ENCODE results near the gene DNAH17.
A peak's percentile ranks its signal among the peaks of the same experiment; 100 is the strongest.
"Not testable (repeated sequence)": the region's sequence is repeated elsewhere in the genome, so short reads cannot be mapped to it uniquely, and the experiment has no call there.

Gene DNAH17

DNA sequence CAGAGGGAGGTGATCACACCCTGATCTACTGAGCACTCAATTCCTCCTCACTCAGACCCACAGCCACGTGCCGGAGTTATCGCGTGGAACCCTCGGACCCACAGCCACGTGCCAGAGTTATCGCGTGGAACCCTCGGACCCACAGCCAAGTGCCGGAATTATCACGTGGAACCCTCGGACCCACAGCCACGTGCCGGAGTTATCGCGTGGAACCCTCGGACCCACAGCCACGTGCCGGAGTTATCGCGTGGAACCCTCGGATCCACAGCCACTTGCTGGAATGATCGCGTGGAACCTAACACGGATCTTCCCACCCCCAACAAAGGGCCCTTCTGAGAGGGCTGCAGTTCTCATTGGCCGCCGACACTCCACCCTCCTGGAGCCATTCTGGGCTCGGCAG lies 101.0 kb downstream of the DNAH17 start:
- no peak for DNase-seq

DNA sequence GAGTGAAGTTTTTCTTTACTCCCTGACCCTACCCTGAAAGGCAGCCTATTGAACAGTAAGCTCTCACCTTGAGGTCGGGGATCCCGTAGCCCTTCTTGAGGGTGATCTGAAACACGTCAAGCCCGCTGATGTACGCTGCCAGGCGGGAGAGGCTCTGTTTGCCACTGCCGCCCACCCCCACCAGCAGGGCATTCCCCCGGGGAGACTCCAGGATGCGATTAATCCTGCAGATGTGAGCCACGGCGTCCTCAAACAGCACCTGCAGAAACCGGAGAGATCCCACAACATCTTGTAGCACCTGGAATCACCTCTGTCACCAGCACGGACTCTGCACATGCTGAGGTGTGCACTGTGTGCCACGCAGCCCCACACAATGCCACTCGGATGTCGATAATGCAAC lies 102.0 kb downstream of the DNAH17 start:
- no peak for DNase-seq

DNA sequence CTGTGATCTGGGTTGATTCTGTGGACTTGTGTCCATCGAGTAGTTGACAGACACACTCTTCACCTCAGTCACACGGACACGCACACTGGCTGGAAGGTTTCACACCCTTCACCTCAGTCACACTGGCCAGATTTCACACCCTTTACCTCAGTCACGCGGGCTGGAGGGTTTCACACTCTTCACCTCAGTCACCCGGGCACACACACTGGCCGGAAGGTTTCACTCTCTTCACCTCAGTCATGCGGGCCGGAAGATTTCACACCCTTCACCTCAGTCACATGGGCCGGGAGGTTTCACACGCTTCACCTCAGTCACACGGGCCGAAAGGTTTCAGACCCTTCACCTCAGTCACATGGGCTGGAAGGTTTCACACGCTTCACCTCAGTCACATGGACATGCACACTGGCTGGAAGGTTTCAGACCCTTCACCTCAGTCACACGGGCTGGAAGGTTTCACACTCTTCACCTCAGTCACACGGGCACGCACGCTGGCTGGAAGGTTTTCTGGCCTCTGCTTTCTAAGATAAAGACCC lies 102.5 kb downstream of the DNAH17 start:
- DNase-seq = no peak

DNA sequence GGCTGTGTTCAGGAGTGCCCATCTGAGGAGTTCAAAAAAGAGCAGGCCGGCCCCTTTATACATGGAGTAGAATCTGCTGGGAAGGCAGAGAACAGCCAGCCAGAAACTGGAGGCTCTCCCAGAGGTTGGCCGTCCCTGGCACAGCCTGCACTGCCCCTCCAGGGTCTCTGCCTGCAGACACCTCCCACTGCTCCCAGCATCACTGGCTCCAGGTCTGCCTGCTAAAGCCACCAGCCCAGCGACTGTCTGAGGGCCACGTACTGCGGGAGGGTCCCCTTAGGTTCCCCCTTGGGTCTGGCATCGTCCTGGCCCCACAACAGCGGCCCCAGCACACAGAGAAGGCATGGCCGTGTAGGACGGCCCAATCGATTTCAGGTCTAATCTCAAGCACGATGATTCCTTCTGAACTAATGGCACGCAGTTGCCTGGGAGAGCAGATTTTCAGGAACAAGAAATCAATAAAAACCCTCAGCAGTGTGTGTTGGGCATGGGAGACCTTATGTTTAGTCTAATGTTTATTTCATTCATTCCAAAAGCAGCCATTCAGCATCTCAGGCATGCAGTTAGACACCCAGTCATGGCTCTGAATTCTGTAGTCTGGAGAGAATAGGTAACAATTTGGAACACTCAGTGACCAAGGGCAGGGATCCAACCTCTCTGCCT lies 103.1 kb downstream of the DNAH17 start:
- no peak for DNase-seq

DNA sequence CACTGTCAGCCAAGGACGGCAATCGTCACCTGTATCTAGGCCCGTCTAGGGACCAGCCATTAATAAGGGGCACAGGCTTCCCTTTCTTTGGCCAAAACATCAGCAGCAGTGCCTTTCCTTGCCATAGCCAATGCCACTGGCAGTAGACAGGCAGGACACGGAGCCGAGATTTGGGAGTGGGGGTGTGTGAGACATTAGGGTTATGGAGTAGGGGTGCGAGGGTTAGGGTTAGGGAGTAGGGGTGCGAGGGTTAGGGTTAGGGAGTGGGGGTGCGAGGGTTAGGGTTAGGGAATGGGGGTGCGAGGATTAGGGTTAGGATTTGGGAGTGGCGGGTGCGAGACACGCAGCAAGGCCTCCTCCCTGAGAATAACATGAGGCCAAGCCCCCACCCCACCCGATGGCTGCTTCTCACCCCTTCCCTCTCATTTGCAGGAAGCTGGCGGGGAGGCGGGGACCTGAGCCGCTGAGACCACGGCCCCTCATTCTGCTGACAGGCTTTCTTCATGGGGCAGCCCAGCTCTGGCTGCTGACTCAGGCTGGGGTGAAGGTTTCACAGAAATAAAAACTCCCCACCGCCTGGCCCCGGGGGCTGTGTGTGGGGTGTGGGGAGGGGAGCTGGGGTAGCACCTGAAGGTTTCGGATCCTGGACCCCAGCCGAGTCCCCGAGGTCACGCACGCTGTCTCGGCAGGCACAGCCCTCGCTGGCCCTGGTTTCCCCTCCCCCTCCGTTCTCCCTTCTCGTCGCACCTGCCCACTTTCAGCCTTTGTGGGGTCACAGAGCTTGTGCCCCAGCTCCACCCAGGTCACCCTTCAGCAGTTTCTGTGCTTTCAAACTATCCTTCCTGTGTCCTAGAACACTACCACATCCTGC lies 104.9 kb downstream of the DNAH17 start:
- no peak for DNase-seq

DNA sequence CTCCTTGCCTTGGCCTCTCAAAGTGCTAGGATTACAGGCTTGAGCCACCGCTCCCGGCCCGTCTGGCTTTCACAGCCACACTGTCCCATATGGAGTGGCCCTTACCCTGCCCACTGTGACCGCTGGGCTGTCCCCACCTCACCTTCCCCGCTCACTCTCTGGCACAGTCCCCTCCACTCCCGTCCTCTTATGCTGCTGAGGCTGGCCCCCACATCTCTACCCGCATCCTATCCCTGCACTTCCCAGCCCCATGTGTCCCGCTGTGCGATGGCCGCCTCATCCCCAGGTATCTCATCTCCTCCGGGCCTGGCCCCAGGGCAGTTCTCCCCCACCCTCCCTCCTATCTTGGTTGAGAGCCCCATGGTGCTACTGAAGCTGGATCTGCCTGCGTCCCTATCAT lies 105.6 kb downstream of the DNAH17 start:
- no peak for DNase-seq

DNA sequence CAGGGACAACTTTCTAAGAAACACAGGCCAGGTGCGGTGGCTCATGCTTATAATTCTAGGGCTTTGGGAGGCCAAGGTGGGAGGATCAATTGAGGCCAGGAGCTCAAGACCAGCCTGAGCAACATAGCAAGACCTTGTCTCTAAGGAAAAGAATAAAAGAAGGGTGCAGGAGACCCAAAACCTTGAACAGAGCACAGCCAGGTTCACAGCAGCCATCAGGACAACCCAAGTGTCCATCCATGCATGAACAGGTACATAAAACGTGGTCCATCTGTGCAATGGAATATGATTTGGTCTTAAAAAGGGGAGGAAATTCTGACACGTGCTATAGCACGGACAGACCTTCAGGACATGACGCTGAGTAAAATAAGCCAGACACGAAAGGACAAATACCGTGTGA lies 107.8 kb downstream of the DNAH17 start:
- no peak for DNase-seq

DNA sequence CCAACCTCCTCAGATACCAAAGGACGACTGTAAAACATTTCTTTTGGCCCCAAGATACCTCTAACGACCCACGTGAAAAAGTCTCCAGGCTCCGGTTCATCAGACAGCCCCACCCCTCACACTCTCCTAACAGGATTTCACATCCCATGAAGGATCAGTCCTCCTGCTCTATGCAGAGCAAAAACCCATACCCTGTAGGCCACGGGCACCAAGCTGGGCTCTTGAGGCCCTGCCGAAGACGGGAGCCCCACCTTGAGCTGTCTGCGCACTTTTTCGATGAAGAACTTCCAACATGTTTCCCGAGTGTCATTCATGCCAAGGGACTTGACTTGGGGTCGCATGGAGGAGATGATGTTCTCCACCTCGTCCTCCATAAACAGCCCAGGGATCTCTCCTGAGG lies 108.8 kb downstream of the DNAH17 start:
- DNase-seq = no peak

DNA sequence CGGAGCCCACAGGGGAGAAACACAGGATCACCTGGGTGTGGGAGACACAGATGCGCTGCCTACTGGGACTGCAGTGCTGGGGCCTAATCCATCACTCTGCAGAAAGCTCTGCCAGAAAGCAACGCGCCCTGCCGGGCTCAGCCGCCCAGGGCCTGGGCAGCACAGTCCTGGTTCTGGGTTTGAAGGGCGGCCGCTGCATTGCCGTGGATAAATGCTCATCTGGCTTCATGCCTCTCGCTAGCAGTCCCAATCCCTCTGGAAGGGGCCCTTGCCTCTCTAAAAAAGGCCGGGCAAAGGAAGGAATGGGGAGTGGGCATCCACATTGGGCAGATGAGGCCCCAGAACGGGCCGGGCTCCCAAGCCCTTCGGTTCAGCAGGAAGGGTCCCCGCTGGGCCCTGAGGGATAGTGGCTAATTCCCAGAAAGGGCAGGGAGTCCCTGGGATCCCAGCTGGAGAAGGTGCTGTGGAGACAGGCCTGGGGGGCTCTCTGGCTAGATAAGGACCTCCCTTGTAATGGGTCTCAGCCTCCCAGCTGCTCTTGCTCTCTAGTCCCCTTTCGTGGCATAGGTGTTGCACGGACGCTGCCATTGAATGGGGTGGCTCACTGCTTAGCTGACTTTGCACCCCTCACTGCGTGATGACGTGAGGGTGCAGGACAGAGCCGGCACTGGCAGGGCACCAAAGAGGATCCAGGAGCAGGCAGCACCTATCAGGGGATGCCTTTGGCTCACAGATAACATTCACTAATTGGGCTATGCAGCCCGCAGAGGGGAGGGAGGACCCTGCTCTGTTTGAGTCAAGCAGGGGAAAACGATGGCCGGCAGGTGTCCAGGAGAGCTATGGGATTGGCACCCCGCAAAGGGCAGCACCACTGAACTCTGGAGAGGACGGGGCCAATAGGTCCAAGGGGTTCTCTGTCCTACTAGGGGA lies 110.1 kb downstream of the DNAH17 start:
- no peak for DNase-seq

DNA sequence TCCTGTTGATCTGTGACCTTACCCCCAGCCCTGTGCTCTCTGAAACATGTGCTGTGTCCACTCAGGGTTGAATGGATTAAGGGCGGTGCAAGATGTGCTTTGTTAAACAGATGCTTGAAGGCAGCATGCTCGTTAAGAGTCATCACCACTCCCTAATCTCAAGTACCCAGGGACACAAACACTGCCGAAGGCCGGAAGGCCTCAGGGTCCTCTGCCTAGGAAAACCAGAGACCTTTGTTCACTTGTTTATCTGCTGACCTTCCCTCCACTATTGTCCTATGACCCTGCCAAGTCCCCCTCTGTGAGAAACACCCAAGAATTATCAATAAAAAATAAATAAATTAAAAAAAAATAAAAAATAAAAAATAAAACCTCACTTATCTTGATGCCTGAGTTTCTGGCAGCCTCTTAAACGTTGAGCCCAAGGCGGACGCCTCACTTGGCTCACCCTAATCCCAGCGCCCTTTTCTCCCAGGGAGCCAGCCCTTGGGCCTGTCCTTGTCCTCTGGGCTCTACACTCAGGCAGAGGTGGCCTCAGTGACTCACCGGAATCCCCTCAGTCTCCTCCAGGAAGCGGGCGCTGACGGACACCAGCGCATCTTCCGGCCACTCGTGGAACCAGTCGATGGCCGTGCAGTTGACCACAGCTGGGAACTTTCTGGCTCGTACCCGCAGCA lies 110.9 kb downstream of the DNAH17 start:
- DNase-seq = not testable (repeated sequence)

DNA sequence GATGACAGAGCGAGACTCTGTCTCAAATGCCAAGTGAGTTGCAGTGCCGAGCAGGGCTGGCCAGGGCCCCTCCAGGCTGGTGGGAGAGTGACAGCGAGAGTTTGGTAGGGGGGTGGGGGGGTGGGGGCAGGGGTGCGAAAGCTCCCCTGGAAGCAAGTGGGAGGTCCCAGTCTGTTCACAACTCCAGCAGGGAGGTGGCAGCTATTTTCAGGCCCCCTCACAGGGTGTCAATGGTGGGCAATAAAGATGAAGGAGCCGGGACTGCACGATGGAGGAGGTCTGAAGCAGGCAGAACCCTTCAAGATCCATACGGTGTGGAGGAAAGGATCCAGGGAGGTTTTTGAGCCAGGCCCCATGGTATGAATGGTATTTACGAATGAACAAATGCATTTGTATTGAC lies 115.0 kb downstream of the DNAH17 start:
- no peak for DNase-seq

DNA sequence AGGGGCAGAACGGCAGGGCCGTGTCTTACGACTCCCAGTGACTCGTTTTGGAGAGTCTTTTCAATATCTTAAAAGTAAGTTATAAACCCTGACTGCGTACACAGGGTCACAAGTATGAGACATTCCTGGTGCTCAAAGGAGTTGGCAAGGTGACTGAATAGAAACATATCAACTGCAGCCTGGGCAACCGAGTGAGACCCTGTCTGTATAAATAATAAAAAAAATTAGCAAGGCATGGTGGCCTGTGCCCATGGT lies 115.5 kb downstream of the DNAH17 start:
- DNase-seq = no peak

DNA sequence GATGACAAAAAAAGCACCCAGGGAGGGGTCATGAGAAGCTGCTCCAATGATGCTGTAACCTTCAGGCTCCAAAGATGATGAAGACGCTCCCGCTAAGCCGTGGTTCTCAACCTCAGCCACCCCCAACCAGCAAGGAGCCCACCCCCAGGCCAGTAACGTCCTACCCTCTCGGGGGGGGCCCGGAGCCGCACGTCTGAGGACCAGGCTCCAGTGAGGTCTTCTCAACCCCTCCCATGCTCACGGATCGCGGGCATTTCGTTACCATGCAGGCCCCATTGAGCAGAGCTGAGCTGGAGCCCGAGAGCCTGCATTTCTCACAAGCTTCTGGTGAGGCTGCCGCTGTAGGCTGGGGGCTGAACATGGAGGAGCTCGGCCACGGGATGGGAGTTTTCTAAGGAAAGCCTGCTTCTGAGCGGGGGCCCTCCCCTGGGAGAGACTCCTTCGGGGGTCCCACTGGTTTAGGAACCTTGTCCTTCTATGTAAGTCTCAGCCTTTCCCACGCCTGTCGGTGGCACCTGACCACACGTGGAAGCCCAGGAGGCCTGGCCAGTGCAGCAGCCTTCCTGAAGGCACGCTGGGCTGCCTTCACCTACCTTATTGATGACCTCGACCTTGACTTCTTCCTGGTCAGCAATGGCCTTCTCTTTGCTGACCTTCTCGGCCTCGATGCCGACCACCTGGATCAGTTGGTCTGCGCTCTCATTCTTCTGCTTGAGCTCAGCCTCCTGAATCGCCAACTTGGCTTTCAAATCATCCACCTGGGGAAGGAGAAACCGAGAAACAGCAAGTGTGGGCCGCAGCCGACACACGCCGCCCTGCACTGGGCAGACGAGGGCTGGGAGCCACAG lies 116.0 kb downstream of the DNAH17 start:
- DNase-seq = no peak

DNA sequence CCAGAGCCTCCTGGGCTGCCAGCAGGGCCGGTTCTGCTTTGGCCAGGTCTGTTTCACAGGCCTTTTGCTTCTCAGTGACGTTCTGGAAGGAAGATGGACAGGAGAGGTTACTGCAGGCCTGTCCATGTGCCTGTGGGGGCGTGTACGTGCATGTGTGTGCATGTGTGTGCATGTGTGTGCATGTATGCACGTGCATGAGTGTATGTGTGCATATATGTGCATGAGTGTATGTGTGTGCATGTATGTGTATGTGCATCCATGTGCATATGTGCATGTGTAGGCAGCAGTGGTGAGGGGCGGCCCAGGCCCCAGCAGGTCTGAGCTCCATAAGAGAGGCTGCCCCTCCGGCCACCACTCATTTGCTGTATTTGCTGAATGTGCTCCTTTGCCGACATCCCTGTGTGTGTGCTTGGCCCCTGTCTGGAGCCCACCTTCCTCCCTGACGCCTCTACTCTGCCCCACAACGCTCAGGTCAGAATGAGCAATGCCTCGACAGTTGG lies 117.0 kb downstream of the DNAH17 start:
- DNase-seq = no peak

DNA sequence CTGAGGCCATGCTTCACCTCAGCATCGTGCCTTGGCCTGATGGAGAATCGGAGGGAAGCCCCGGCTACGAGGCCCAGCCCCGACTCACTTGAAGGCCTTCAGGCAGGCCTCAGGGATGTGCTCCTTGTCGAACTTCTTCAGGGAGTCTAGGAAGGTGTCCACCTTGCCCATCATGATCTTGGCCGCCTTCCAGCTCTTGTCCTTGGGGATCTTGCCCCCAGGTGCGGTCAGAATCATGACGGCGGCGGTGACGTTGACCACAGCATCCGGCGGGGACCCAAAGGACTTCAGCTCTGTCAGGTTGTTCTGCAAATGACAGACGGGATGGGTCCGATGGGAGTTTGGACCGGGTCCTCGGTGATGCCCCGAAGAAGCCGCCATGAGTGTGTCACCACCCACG lies 117.5 kb downstream of the DNAH17 start:
- no peak for DNase-seq

DNA sequence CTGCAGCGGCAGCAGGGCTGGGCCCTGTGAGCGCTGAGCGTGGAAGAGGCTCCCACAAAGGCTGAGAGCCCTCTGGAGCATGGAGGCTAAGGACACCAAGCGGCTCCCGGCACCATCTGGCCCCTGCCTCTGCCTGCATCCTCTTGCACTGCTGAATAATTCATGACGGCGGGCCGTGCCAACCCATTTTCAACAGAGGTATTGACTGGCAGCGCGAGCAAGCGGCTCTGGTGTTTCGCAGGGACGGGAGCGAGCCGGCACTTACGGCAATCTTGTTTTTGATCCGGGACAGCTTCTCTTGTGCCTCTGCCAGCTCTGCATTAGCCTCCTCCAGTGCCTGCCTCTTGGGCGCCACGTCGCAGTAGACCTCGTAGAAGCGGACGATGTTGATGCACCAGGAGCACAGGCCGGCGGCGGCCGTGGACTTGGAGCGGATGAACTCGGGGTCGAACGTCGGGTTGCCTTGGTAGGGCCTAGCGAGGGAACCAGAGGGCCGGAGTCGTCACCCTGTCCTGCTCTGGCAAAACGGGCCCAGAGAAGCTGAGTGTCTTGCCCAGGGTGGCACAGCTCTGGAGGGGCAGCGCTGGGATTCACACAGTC lies 118.4 kb downstream of the DNAH17 start:
- DNase-seq = no peak

DNA sequence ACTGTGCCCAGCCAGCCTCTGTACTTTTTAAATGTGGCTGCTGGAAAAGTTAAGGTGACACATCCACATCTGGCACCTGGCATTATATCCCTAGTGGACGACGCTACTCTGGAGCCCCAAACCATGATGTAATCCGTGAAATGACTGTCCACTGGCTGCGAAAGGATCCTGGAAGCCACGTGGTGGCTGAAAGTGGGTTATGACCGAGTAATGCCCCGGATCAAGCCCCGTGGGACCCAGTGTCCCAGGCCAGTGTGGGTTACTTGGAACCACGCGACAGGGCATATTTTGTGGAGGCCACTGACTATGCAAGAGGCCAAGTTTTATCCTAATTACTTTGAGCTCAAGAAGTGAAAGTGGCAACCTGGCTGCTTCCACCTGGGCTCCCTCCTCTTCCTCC lies 119.1 kb downstream of the DNAH17 start:
- DNase-seq = no peak

DNA sequence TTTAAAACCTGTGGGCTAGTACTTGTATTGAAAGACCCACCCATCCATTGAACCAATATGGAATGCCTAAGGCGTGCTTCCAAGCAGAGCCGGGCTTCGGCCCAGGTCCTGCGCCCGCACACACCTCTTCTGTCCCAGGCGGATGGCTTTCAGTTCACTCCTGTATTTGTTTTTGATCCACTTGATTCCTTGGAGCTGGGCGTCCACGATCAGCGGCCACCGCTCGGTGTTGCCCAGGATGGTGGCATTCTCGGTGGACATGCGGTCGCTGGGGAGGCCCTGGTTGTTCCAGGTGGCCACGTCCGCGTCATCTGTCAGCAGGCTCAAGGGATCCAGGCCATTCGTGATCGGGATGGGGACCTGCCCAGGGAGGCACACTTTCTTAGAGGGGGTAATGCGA lies 122.8 kb downstream of the DNAH17 start:
- no peak for DNase-seq

DNA sequence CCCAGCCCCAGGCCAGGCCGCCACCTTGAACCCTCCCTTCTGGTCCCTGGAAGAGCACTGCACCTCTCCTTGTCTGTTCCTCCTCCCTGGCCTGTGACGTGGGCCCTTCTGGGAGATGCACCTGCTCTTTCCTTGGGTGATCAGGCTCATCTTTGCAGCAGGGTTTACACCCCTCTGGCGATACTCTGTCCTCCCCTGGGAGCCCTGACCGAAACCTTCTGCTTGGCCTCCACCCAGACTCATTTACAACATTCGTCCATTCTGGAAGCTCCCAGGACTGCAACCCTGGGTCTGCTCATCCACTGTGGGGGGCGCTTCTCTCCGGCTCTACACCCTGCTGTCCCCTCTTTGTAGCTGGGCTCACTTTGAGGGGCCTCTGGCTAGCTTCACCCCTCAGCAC lies 125.4 kb downstream of the DNAH17 start:
- DNase-seq = no peak

DNA sequence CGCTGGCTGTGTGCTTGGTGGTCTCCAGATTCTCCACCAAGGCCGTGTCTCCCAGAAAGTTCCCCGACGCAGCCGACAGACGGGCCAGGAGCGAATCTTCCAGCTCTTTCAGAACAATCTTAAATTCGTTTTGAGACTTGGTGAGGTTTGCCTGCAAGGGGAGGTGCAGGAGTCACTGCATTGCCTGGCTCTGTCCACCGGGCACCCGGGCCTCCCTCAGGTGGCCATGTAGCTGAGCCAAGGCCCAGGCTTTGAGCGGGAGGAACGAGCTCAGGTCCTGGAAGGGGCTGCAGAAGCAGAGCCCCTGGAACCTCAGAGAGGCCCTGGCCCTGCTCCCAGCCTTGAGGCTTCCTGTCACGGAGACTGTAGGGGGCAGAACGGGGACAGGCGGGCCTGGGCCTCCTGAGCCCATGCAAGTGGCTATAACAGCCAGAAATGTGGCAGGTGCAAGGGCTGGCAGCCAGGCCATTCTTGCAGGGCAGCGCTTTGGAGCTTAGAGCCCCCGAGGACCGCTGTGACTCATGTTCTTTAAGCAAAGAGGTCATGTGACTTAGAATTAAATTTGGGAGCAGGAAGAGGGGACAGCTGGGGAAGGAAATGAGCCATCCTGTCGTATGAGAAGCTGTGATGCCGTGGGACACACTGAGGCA lies 126.4 kb downstream of the DNAH17 start:
- peak in 1 of 2 donors; percentile 89 for DNase-seq
